ENCODE data around the gene PAX8. TPM values are rescaled to one million over a fixed set of nuclear protein-coding genes. Genes with fewer than 3 reads are reported as not detected.

The PAX8 gene
- total RNA-seq, 1 donor from 2014 or later: 2.9 TPM

- Histone ChIP-seq H3F3A (ENCODE audit: low read depth) (peaks cover 14% of the 10 kb centered on the region), H3K4me1 (peaks cover 35% of the 10 kb centered on the region), H3K9ac (no peak overlapping the region), H3K27me3 (peaks cover 100% of the 10 kb centered on the region), H3K36me3 (no peaks in the 10 kb centered on the region), H3K9me3 (ENCODE audit: low read depth) (no peaks in the 10 kb centered on the region), H3K27ac (no peak overlapping the region), H4K20me1 (ENCODE audit: low read depth) (peaks cover 44% of the 10 kb centered on the region), H3K4me3 (peak overlapping the region; percentile 50), H2AFZ (replicated peaks) (peak overlapping the region; percentile 79), H3K4me2 (peak overlapping the region; percentile 83), H3K79me2 (ENCODE audit: low read depth) (no peaks in the 10 kb centered on the region)
- Mint-ChIP-seq H3K27me3 (ENCODE audit: insufficient read depth, low read depth) (peaks cover 63% of the 10 kb centered on the region), H3K27ac (no peak overlapping the region), H3K9me3 (no peaks in the 10 kb centered on the region), H3K4me1 (peaks cover 55% of the 10 kb centered on the region), H3K36me3 (no peaks in the 10 kb centered on the region), H3K4me3 (peak overlapping the region; percentile 91)
- peak; percentile 90 for TF ChIP-seq EZH2 (IDR thresholded peaks at IDR 0.05)
- TF ChIP-seq EZH2phosphoT487 (IDR thresholded peaks at IDR 0.05): peak; percentile 95
- no peak for TF ChIP-seq CTCF (IDR thresholded peaks at IDR 0.05)
- peak; percentile 74 for DNase-seq (ENCODE audit: low spot score)
Observed at GRCh38 chr2:113277474-113278072, 1.1 kb downstream of the PAX8 start.

GRCh38 chr2:113276761-113277425, 1.8 kb downstream of the PAX8 start:
- Mint-ChIP-seq H3K36me3 (no peaks in the 10 kb centered on the region), H3K4me3 (peak overlapping the region; percentile 91), H3K27ac (no peak overlapping the region), H3K4me1 (peaks cover 58% of the 10 kb centered on the region), H3K9me3 (no peaks in the 10 kb centered on the region), H3K27me3 (ENCODE audit: insufficient read depth, low read depth) (peaks cover 70% of the 10 kb centered on the region)
- Histone ChIP-seq H3K27ac (no peak overlapping the region), H3K36me3 (no peaks in the 10 kb centered on the region), H3K27me3 (peaks cover 100% of the 10 kb centered on the region), H3K4me1 (peaks cover 37% of the 10 kb centered on the region), H3K79me2 (ENCODE audit: low read depth) (no peaks in the 10 kb centered on the region), H3F3A (ENCODE audit: low read depth) (peaks cover 14% of the 10 kb centered on the region), H3K4me3 (peak overlapping the region; percentile 50), H4K20me1 (ENCODE audit: low read depth) (peaks cover 44% of the 10 kb centered on the region), H3K9ac (no peak overlapping the region), H2AFZ (replicated peaks) (peak overlapping the region; percentile 79), H3K4me2 (peak overlapping the region; percentile 83), H3K9me3 (ENCODE audit: low read depth) (no peaks in the 10 kb centered on the region)
- peak; percentile 66 for DNase-seq (ENCODE audit: low spot score)
- TF ChIP-seq CTCF (IDR thresholded peaks at IDR 0.05): no peak
- no peak for TF ChIP-seq EZH2phosphoT487 (IDR thresholded peaks at IDR 0.05)
- no peak for TF ChIP-seq EZH2 (IDR thresholded peaks at IDR 0.05)

GRCh38 chr2:113276216-113276760, 2.4 kb downstream of the PAX8 start:
- Histone ChIP-seq H2AFZ (replicated peaks) (no peak overlapping the region), H4K20me1 (ENCODE audit: low read depth) (peaks cover 44% of the 10 kb centered on the region), H3K27me3 (peaks cover 100% of the 10 kb centered on the region), H3K36me3 (no peaks in the 10 kb centered on the region), H3K9ac (no peak overlapping the region), H3K4me3 (no peak overlapping the region), H3K4me1 (peaks cover 37% of the 10 kb centered on the region), H3F3A (ENCODE audit: low read depth) (peaks cover 14% of the 10 kb centered on the region), H3K9me3 (ENCODE audit: low read depth) (no peaks in the 10 kb centered on the region), H3K4me2 (peak overlapping the region; percentile 83), H3K79me2 (ENCODE audit: low read depth) (no peaks in the 10 kb centered on the region), H3K27ac (no peak overlapping the region)
- TF ChIP-seq CTCF (IDR thresholded peaks at IDR 0.05) (no peak), EZH2phosphoT487 (IDR thresholded peaks at IDR 0.05) (peak; percentile 70), EZH2 (IDR thresholded peaks at IDR 0.05) (peak; percentile 85)
- Mint-ChIP-seq H3K4me3 (peak overlapping the region; percentile 91), H3K27me3 (ENCODE audit: insufficient read depth, low read depth) (peaks cover 68% of the 10 kb centered on the region), H3K36me3 (no peaks in the 10 kb centered on the region), H3K27ac (no peak overlapping the region), H3K9me3 (no peaks in the 10 kb centered on the region), H3K4me1 (peaks cover 62% of the 10 kb centered on the region)
- DNase-seq (ENCODE audit: low spot score): peak; percentile 16
